Panc1 (cell line): ENCODE results near the gene NOS1. TPM values are rescaled to one million over a fixed set of nuclear protein-coding genes. Genes with fewer than 3 reads are reported as not detected.

Source experiments
- ATAC-seq: fragments of 200-7000 bp; cut with Tn5 transposase; 2 replicates; pipeline ENCODE4 v1.9.1; 2020; ENCODE audit warnings: mild to moderate bottlenecking, moderate library complexity
- BruUV-seq: library from RNA; stranded (reverse); fragments of 400-500 nt; replicated peaks from 2 replicates; lab custom pipeline; 2021; lab: Mats Ljungman, UMichigan
- CTCF ChIA-PET: fragments of 300-600 bp; sonication (Branson Sonifier 250); formaldehyde crosslinking; loops from one replicate; lab custom pipeline; 2022; ENCODE audit warnings: antibody characterized with exemption; lab: Charles Lee
- POLR2A ChIA-PET: fragments of 300-600 bp; sonication (Branson Sonifier 250); formaldehyde crosslinking; loops from one replicate; lab custom pipeline; 2022; ENCODE audit warnings: antibody characterized with exemption; lab: Charles Lee
- DNase-seq: peaks from one replicate; pipeline ENCODE4 v3.0.0-alpha.2; 2010; ENCODE audit warnings: low read depth, low spot score
- H3K27ac ChIP-seq: 2 replicates; pipeline ENCODE4 v1.5.1; 2011; ENCODE audit warnings: mild to moderate bottlenecking, low read length, inconsistent platforms
- H3K27me3 ChIP-seq: fragments of 200-500 bp; sonication (Bioruptor generic); 2 replicates; pipeline ENCODE4 v1.6.0; 2014; ENCODE audit warnings: low read length, inconsistent platforms; ENCODE audit not compliant: control insufficient read depth, insufficient read depth
- H3K36me3 ChIP-seq: fragments of 200-500 bp; sonication (Bioruptor generic); 2 replicates; pipeline ENCODE4 v1.5.1; 2014; ENCODE audit warnings: inconsistent platforms, mild to moderate bottlenecking, low read length, moderate library complexity; ENCODE audit not compliant: control insufficient read depth, insufficient read depth
- H3K4me1 ChIP-seq: 2 replicates; pipeline ENCODE4 v1.5.1; 2011; ENCODE audit warnings: inconsistent platforms, mild to moderate bottlenecking, low read length, moderate library complexity; ENCODE audit not compliant: control insufficient read depth, insufficient read depth
- H3K4me3 ChIP-seq, 2 experiments: 2 replicates each; pipeline ENCODE4 v1.5.1; 2011 to 2012; ENCODE audit warnings: low read depth in 2 of 2, low read length in 2 of 2, mild to moderate bottlenecking in 2 of 2, inconsistent platforms in 1 of 2, moderate library complexity in 1 of 2
- H3K9me3 ChIP-seq: fragments of 200-500 bp; sonication (Bioruptor generic); 2 replicates; pipeline ENCODE4 v1.5.1; 2014; ENCODE audit warnings: low read depth, mild to moderate bottlenecking, inconsistent platforms, low read length, moderate library complexity; ENCODE audit not compliant: control insufficient read depth, insufficient read depth
- POLR2AphosphoS5 ChIP-seq: IDR thresholded peaks from 2 replicates; pipeline ENCODE4 v1.6.1; 2012; ENCODE audit warnings: mild to moderate bottlenecking, low read depth, low read length, moderate library complexity
- REST ChIP-seq, 2 experiments: IDR thresholded peaks; 2 replicates each; pipeline ENCODE4 v1.6.1; 2011 to 2012; ENCODE audit warnings: low read depth in 2 of 2, control low read depth in 1 of 2, low read length in 1 of 2, mild to moderate bottlenecking in 1 of 2, moderate library complexity in 1 of 2; ENCODE audit not compliant: insufficient read depth in 1 of 2
- SIN3A ChIP-seq: IDR thresholded peaks from 2 replicates; pipeline ENCODE4 v1.6.1; 2012; ENCODE audit warnings: low read depth, mild to moderate bottlenecking, low read length, moderate library complexity, borderline replicate concordance; ENCODE audit not compliant: insufficient read depth
- TCF7L2 ChIP-seq: IDR thresholded peaks from 2 replicates; pipeline ENCODE4 v1.6.1; 2011; ENCODE audit warnings: mild to moderate bottlenecking, low read depth, low read length, inconsistent platforms
- in situ Hi-C: cut with HindIII; loops from 2 replicates; pipeline ENCODE4 v1.10.0; 2016; ENCODE audit warnings: low sequenced_read_pairs, low pct_unique_long_range_greater_than_20kb
- intact Hi-C: fragments of 100-400 bp; cut with micrococcal nuclease; formaldehyde crosslinking; loops from one replicate; pipeline ENCODE4 v1.10.0; 2022; ENCODE audit not compliant: unreplicated experiment
- total RNA-seq: library from RNA; stranded (reverse); gene quantifications from one replicate; pipeline ENCODE4 v1.2.1, GENCODE V29; 2021; ENCODE audit not compliant: unreplicated experiment
- TF ChIP-seq, protein P1 (sequence below): fragments of 450-650 bp; IDR thresholded peaks from 2 replicates; pipeline ENCODE4 v1.5.1; 2017; ENCODE audit warnings: mild to moderate bottlenecking

NOS1 gene
- total RNA-seq, 1 experiment from 2014 or later = 0.03 TPM

GRCh38 chr12:117188961-117189724 lies 172.3 kb downstream of the NOS1 start:
- H3K27ac ChIP-seq = peak overlapping the region; percentile 65
- intact Hi-C loops = no loop called here
- CTCF ChIA-PET = no interaction called here

DNA sequence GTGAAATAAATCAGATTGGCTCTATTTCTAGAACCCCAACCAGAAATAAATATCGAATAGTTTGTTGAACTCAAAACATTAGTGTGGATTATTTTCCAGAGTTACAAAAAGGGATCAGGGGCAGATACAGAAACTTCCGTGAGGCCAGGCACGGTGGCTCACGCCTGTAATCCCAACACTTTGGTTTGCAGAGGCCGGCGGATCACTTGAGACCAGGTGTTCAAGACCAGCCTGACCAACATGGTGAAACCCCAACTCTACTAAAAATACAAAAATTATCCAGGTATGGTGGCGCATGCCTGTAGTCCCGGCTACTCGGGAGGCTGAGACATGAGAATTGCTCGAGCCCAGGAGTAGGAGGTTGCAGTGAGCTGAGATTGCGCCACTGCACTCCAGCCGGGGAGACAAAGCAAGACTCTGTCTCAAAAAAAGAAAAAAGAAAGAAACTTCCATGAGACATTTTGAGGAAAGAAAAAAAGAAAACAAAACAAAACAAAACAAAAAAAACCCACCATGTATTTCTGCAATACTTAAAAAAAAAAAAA lies 173.2 kb downstream of the NOS1 start:
- H3K9me3 ChIP-seq = no peaks in the 10 kb centered on the region
- BruUV-seq = TSS peak; percentile 87
- intact Hi-C loops = no loop called here

More at GRCh38 chr12:117188961-117189724, 172.3 kb downstream of the NOS1 start:
- BruUV-seq = no TSS peak
- Histone ChIP-seq H3K4me1 (peaks cover 11% of the 10 kb centered on the region), H3K9me3 (no peaks in the 10 kb centered on the region), H3K27me3 (peaks cover 9% of the 10 kb centered on the region), H3K4me3 (peak overlapping the region; percentile 89 to 93), H3K36me3 (peaks cover 9% of the 10 kb centered on the region)
- DNase-seq (no peak), ATAC-seq (peak; percentile 6; the same call in 1 of the 2 replicates)
- TF ChIP-seq, protein P1, sequence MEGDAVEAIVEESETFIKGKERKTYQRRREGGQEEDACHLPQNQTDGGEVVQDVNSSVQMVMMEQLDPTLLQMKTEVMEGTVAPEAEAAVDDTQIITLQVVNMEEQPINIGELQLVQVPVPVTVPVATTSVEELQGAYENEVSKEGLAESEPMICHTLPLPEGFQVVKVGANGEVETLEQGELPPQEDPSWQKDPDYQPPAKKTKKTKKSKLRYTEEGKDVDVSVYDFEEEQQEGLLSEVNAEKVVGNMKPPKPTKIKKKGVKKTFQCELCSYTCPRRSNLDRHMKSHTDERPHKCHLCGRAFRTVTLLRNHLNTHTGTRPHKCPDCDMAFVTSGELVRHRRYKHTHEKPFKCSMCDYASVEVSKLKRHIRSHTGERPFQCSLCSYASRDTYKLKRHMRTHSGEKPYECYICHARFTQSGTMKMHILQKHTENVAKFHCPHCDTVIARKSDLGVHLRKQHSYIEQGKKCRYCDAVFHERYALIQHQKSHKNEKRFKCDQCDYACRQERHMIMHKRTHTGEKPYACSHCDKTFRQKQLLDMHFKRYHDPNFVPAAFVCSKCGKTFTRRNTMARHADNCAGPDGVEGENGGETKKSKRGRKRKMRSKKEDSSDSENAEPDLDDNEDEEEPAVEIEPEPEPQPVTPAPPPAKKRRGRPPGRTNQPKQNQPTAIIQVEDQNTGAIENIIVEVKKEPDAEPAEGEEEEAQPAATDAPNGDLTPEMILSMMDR = no peak
- POLR2A ChIA-PET = interaction anchor here (0.5 kb wide), 1 partner anchor 25 kb away, joined by 4 read pairs; no protein-coding TSS in a partner anchor
- in situ Hi-C loops = no loop called here

More for the DNA sequence above, 173.2 kb downstream of the NOS1 start:
- ChIA-PET CTCF (no interaction called here), POLR2A (interaction anchor here (0.7 kb wide), 1 partner anchor 865 kb away, joined by 8 read pairs; no protein-coding TSS in a partner anchor)
- Histone ChIP-seq H3K27me3 (peaks cover 5% of the 10 kb centered on the region; the same call in 1 of the 2 replicates), H3K27ac (no peak overlapping the region), H3K4me1 (peaks cover 11% of the 10 kb centered on the region), H3K4me3 (no peak overlapping the region), H3K36me3 (peaks cover 15% of the 10 kb centered on the region)
- DNase-seq = no peak
- in situ Hi-C loops = no loop called here
- no peak for TF ChIP-seq SIN3A
- no peak for TF ChIP-seq TCF7L2
- TF ChIP-seq POLR2AphosphoS5 = no peak
- no peak for TF ChIP-seq REST (IDR thresholded peaks at IDR 0.05; ENCODE audit: insufficient read depth in 1 of 2, low read depth in 2 of 2, low read length in 1 of 2)
- TF ChIP-seq, protein P1 = no peak
- no peak for ATAC-seq
